Activated T-cell treated with anti-CD3 and anti-CD28 coated beads, Interleukin-2, amount 50 U/mL, for 72 hours (primary cell): ENCODE data around the gene TCF4. TPM values are rescaled to one million over a fixed set of nuclear protein-coding genes. Genes with fewer than 3 reads are reported as not detected.

Experiments used
- ATAC-seq, 2 donors: fragments of 150-1000 bp; cut with Tn5 transposase; replicated peaks in 1 of 2; 2 replicates each; pipeline ENCODE4 v1.10.0; 2021; ENCODE audit warnings: moderate library complexity in 2 of 2, mild to moderate bottlenecking in 1 of 2
- DNase-seq, 2 donors: peaks; one replicate each; pipeline ENCODE4 v3.0.0; 2021 to 2022; ENCODE audit warnings: mixed read lengths in 1 of 2
- H3K27ac Mint-ChIP-seq: one replicate; pipeline ENCODE4 v1.8.0; 2022; ENCODE audit warnings: mild to moderate bottlenecking, moderate library complexity, mixed read lengths
- H3K27me3 Mint-ChIP-seq: one replicate; pipeline ENCODE4 v1.8.0; 2022; ENCODE audit warnings: low read depth, mixed read lengths
- H3K36me3 Mint-ChIP-seq, 2 donors: one replicate each; pipeline ENCODE4 v1.8.0; 2022; ENCODE audit warnings: mixed read lengths in 2 of 2, mild to moderate bottlenecking in 1 of 2; ENCODE audit not compliant: insufficient read depth in 2 of 2
- H3K4me1 Mint-ChIP-seq: one replicate; pipeline ENCODE4 v1.8.0; 2022; ENCODE audit warnings: low read depth, mixed read lengths
- H3K4me3 Mint-ChIP-seq, 2 donors: one replicate each; pipeline ENCODE4 v1.8.0; 2022; ENCODE audit warnings: mild to moderate bottlenecking in 2 of 2, mixed read lengths in 2 of 2, moderate library complexity in 2 of 2
- H3K9me3 Mint-ChIP-seq, 2 donors: one replicate each; pipeline ENCODE4 v1.8.0; 2022; ENCODE audit warnings: mixed read lengths in 2 of 2
- total RNA-seq, 2 donors: library from RNA; stranded (reverse); gene quantifications; one replicate each; pipeline ENCODE4 v1.2.3, GENCODE V29; 2022

The TCF4 gene
- total RNA-seq, 2 donors from 2014 or later: 1.8 to 2.4 TPM

DNA sequence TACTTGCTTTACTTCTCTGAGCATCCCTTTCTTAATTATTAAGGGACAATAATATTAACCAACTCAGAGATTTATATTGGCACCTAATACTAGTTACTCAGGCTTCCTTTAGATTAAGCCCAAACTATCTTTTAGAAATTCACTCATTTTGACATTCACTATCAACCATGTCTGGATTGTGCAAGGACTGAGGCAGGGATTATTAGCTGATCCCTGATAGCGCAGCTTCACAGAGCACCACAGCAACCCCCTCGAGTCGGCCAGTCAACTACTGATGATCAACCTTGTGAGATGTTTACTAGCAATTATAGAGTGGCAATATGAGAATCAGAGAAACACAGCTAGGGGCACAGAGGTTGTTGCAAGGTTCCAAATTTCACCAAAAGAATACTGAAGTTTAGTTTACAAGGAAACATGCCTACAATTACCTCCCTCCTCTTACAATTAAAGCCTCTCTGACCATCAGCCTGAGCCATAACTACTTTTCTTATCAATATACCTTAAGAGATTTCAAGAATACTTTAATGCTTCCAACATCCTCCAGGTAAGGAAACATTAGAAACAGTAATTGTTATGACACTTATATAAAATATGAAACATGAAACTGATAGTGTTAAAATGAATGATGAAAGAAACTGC lies 191.6 kb downstream of the TCF4 start:
- Mint-ChIP-seq H3K9me3 (no peaks in the 10 kb centered on the region), H3K27me3 (no peaks in the 10 kb centered on the region), H3K27ac (no peak overlapping the region), H3K36me3 (no peaks in the 10 kb centered on the region), H3K4me3 (no peak overlapping the region), H3K4me1 (no peaks in the 10 kb centered on the region)
- ATAC-seq (no peak), DNase-seq (no peak)

DNA sequence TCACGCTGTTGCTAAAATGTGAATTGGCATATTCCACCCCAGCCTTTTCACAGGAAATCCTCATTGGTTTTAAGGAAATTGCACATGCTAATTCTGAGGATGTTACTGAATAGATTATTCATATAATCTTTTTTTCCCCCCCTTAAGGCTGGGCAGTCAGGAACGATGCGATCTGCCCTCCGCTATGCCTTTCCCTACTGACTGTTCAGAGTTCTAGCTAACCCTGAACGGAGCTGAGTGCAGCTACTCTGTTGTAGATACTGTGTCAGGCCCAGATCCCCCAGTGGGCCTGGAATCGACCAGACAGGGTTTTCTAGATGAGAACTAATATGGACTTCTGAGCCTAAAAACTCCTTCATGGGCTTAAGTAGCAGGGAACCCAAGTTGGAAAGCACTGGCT lies 192.2 kb downstream of the TCF4 start:
- Mint-ChIP-seq H3K4me1 (no peaks in the 10 kb centered on the region), H3K27ac (no peak overlapping the region), H3K27me3 (no peaks in the 10 kb centered on the region), H3K9me3 (no peaks in the 10 kb centered on the region), H3K36me3 (no peaks in the 10 kb centered on the region), H3K4me3 (no peak overlapping the region)
- ATAC-seq: no peak
- no peak for DNase-seq

DNA sequence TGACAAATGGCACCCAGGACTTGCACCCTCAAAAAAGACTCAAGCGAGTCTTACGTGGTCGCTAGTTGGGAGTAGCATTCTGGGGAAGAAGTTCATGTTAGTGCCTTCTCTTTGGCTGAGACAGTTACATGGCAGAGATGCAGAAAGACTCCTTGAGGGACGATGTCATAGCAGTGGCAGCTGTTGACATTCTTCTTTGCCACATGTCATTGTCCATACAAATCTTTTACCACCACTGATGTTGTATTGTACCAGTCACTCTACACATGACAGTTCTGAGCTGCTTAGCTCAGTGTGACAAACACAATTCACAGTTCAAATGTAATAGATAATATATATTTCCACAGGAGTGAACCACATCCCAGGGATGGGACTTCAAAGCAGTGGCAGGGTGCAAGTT lies 197.1 kb downstream of the TCF4 start:
- Mint-ChIP-seq H3K36me3 (no peaks in the 10 kb centered on the region), H3K4me3 (no peak overlapping the region), H3K4me1 (no peaks in the 10 kb centered on the region), H3K9me3 (no peaks in the 10 kb centered on the region), H3K27ac (no peak overlapping the region), H3K27me3 (no peaks in the 10 kb centered on the region)
- DNase-seq (no peak), ATAC-seq (no peak)

DNA sequence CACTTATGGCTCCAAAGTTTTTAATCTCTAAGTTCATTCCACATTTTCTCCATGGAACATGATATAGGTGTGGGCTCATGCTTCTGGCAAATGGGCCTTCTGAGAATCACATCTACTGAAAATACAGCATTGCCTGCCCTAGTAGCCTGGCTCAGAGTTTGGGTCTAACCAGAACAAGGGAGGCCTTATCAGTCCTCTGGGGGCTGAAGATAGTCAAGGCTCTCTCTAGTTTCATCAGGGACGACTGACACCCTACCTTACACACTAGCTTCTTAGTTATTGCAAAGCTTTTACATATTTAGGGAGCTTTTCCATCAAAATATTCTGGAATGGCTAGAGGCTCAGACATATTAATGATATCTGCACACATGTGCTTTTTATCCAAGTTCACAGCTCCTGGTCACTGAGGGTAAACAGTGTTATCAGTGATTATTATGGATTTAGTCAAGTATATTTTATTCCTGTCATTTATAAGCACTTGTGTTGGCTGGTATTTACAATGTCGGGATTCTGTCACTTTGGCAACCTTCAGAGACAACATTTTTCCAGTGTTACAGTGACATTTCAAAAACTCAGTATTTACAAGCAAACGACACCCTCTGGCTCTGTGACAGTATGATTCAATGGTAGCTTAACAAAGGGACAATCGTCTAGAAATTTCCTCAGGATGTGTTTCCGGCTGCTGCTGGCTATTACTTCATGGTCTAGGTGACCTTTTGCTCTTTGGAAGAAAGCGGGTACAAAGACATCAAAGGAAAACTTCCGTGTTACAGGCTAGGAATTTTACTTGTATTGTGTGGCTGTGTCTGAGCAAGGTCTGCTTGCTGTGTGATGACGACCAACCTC lies 200.6 kb downstream of the TCF4 start:
- H3K36me3 Mint-ChIP-seq: no peaks in the 10 kb centered on the region
- no peak for DNase-seq
- H3K27me3 Mint-ChIP-seq: no peaks in the 10 kb centered on the region
- H3K4me3 Mint-ChIP-seq: no peak overlapping the region
- no peak overlapping the region for H3K27ac Mint-ChIP-seq
- ATAC-seq: no peak
- H3K4me1 Mint-ChIP-seq: no peaks in the 10 kb centered on the region
- H3K9me3 Mint-ChIP-seq: no peaks in the 10 kb centered on the region

DNA sequence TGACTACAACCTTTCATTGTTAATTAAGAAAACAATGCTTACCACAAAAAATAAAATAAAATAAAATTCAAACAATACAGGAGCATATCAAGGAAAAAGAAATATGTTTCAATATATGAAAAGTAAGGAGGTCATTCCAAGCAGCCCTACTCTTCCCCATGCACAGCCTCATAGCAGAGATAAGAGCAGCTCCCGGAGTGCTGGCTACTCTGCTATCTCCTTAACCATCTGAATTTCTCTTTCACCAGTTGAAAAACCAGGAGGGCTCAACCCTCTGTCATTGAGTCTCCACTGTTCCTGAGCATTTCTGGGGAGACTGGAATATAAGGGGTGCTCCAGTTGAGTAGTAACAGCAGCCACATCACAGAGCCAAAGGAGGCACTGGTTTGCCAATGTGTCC lies 201.4 kb downstream of the TCF4 start:
- H3K9me3 Mint-ChIP-seq: no peaks in the 10 kb centered on the region
- no peak for ATAC-seq
- no peak overlapping the region for H3K4me3 Mint-ChIP-seq
- no peak for DNase-seq
- H3K27ac Mint-ChIP-seq: no peak overlapping the region
- no peaks in the 10 kb centered on the region for H3K4me1 Mint-ChIP-seq
- H3K27me3 Mint-ChIP-seq: no peaks in the 10 kb centered on the region
- no peaks in the 10 kb centered on the region for H3K36me3 Mint-ChIP-seq

DNA sequence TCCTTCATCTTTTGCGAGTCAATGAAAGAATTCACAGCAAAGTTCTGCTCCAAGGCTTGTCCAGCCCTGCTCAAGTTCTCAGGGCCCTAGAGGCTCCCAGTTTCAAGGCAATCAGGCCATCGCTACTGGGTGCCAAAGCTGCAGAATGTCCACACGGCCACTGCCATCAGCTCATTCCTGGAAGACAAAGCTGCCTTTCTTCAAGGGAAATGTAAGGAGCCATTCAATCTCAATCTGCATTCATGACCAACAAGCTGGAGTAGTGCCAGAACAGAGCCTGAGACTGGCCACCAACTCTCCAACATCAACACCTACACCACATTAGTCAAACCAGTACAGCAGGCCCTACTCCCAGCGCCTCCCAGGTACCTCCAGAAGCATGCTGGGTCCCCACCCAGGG lies 202.2 kb downstream of the TCF4 start:
- no peak for DNase-seq
- no peaks in the 10 kb centered on the region for H3K4me1 Mint-ChIP-seq
- H3K36me3 Mint-ChIP-seq: no peaks in the 10 kb centered on the region
- no peaks in the 10 kb centered on the region for H3K9me3 Mint-ChIP-seq
- no peak for ATAC-seq
- H3K27ac Mint-ChIP-seq: no peak overlapping the region
- no peaks in the 10 kb centered on the region for H3K27me3 Mint-ChIP-seq
- no peak overlapping the region for H3K4me3 Mint-ChIP-seq

DNA sequence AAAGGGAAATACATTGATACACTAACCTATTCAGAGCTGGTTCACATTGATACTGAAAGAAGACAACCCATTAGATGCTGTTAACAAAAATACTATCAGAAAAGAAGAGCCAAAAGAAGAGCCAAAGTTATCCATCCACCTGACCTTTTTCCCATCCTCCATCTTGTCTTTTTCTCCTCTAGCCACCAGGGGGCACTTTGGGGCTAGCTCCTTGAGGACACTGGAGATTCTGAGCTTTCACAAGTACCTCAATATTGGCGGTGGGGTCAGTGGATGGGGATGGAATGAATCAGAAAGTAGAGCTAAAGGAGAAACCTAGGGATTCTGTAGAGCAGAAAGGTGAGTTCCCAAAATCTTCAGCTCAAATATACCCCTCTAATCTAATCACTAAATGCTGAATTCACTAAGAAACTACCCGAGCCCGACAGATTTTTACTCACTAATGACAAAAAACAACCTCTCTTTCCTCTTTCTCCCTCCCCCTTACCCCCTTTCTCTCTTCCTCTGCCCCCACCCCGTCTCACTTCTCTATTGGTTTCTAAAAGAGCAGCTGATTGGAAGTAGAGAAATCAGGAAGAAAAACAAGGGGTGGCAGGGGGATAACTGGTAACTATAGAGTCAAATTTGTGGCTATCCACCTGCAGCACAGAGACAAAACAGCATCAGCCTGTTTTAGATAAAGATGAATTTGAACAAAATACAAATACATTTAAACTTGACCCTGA lies 203.3 kb downstream of the TCF4 start:
- peak; percentile 27 to 28 for DNase-seq
- ATAC-seq: no peak
- no peak overlapping the region for H3K27ac Mint-ChIP-seq
- no peaks in the 10 kb centered on the region for H3K9me3 Mint-ChIP-seq
- H3K27me3 Mint-ChIP-seq: no peaks in the 10 kb centered on the region
- no peaks in the 10 kb centered on the region for H3K36me3 Mint-ChIP-seq
- no peaks in the 10 kb centered on the region for H3K4me1 Mint-ChIP-seq
- H3K4me3 Mint-ChIP-seq: no peak overlapping the region

DNA sequence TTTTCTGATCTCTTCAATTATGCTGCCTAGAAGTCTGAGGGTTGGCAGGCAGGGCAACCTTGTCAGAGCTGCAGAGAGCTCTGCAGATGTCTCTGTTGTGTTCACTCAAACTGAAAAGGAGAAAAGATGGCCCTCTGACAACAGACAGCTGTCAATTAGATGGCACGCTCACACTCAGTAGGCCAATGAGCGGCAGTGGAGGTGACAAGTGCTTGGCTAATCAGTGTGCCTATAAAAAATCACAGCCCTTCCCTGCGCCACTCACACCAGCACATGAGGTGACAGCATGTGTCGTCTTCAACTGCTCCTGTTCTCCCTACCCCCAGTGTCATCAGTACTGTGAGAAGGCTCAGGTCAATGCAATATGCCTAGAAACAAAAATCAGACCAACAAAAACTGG lies 203.9 kb downstream of the TCF4 start:
- Mint-ChIP-seq H3K9me3 (no peaks in the 10 kb centered on the region), H3K27ac (no peak overlapping the region), H3K36me3 (no peaks in the 10 kb centered on the region), H3K4me1 (no peaks in the 10 kb centered on the region), H3K4me3 (no peak overlapping the region), H3K27me3 (no peaks in the 10 kb centered on the region)
- DNase-seq (no peak), ATAC-seq (no peak)

DNA sequence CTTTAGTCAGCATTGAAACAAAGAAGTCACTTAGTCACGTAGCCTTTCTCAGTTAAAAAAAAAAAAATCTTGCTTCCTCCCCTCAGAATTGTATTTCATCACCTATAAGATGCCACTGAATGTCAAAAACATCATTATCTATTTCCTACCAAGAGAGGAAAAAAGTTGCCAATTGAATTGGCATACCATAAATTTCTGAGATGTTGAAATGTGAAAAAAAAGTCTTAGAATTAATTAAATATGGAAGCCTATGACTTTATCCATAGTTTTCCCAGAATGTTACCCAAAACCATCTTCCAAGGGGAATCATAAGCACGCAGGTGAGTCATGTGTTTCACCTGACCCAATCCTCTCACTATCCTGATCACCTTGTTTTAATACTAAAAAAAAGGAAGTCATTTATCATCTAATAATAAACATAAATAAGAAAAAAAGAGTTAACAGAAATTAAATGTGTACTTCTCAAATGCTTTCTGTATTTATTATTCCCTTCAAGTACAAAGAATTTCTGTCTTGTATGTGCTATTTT lies 205.7 kb downstream of the TCF4 start:
- Mint-ChIP-seq H3K4me3 (no peak overlapping the region), H3K4me1 (no peaks in the 10 kb centered on the region), H3K27me3 (no peaks in the 10 kb centered on the region), H3K9me3 (no peaks in the 10 kb centered on the region), H3K27ac (no peak overlapping the region), H3K36me3 (no peaks in the 10 kb centered on the region)
- ATAC-seq: no peak
- DNase-seq: no peak

DNA sequence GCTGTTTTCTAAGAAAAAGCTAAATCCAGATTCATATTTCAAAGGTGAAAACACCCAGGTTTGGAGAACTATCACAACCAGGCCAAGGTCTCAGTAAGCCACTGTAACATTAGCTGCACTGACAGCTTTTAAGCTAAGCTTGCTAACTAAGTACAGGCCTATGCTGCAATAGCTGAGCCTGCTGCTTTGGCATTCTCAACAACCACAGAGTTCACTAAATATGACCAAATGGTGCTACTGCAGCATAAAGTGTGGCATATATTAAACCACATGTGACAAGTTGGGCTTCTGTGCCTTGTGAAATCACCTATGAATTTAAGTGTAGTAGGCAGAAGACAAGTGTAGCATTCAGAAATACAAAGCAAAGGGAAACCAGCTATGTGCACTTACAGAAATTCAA lies 206.7 kb downstream of the TCF4 start:
- Mint-ChIP-seq H3K27me3 (no peaks in the 10 kb centered on the region), H3K4me3 (no peak overlapping the region), H3K9me3 (no peaks in the 10 kb centered on the region), H3K36me3 (no peaks in the 10 kb centered on the region), H3K4me1 (no peaks in the 10 kb centered on the region), H3K27ac (no peak overlapping the region)
- ATAC-seq (peak in 1 of 2 donors; percentile 47), DNase-seq (no peak)

DNA sequence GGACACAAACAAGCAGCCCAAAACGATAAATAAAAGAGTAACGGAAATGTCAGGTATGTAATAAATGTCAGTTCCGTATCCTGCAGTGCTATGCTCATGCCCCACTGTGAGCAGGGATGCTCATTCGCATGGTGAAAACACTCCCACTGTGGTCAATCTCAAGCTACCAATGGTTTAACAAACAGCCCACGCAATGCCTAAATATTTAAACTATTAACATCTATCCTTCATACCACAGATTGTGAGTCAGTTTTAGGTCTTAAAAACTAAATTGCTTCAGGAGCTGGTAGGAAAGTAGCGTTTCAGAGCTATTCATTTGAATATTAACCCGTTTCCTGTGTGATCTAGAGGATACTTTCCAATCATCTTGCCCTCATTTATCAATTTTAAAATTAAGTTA lies 207.4 kb downstream of the TCF4 start:
- DNase-seq (no peak), ATAC-seq (no peak)
- no peaks in the 10 kb centered on the region for H3K36me3 Mint-ChIP-seq
- H3K9me3 Mint-ChIP-seq: no peaks in the 10 kb centered on the region
- no peak overlapping the region for H3K27ac Mint-ChIP-seq
- no peaks in the 10 kb centered on the region for H3K4me1 Mint-ChIP-seq
- no peaks in the 10 kb centered on the region for H3K27me3 Mint-ChIP-seq
- H3K4me3 Mint-ChIP-seq: no peak overlapping the region

DNA sequence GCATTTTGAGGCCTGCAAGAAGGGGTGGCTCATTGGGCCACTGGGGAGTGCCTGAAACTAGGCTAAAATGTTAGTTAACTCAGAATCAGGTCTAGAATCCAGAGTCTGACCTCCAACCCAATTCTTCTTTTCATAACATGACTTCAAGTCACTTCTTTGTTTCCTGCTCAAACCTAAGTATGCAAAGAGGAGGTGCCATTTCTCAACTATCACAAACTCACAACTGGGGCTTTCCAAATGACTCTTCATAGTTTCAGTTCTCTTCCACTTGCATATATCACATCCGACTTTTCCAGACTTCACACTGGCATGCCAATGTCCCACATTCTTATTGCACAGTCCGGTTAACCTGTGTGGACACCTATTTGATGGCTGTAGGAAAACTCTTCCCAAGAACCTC lies 211.6 kb downstream of the TCF4 start:
- Mint-ChIP-seq H3K27me3 (no peaks in the 10 kb centered on the region), H3K4me3 (no peak overlapping the region), H3K4me1 (no peaks in the 10 kb centered on the region), H3K9me3 (peaks cover 0 to 1% of the 10 kb centered on the region in 2 donors), H3K36me3 (peaks cover 0 to 1% of the 10 kb centered on the region in 2 donors), H3K27ac (no peak overlapping the region)
- ATAC-seq: no peak
- DNase-seq: no peak

DNA sequence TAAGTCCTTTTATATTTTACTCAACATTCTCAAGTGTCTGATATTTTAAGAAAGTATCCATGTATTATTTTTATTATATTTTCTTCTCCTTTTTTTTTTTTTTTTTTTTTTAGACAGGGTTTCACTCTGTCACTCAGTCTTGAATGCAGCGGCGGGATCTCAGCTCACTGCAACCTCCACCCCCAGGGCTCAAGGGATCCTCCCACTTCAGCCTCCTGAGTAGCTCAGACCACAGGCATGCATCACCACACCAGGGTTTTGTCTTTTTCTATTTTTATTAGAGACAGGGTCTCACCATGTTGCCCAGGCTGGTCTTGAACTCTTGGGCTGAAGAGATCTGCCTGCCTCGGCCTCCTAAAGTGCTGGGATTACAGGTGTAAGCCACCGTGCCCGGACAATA lies 212.1 kb downstream of the TCF4 start:
- Mint-ChIP-seq H3K4me3 (no peak overlapping the region), H3K9me3 (peaks cover 0 to 1% of the 10 kb centered on the region in 2 donors), H3K36me3 (peaks cover 0 to 1% of the 10 kb centered on the region in 2 donors), H3K27ac (no peak overlapping the region), H3K27me3 (no peaks in the 10 kb centered on the region), H3K4me1 (no peaks in the 10 kb centered on the region)
- ATAC-seq: no peak
- DNase-seq: no peak
